HEK293 (cell line): ENCODE measurements around the gene EVA1C.

Experiments
- CTCF ChIA-PET: fragments of 350-600 bp; formaldehyde crosslinking; extraction: SDS; loops from one replicate; lab custom pipeline; 2021; ENCODE audit warnings: antibody characterized with exemption; lab: Yijun Ruan, JAX
- POLR2A ChIA-PET: fragments of 300-600 bp; formaldehyde crosslinking; extraction: SDS; loops from one replicate; lab custom pipeline; 2020; ENCODE audit warnings: antibody characterized with exemption, inconsistent platforms; lab: Yijun Ruan, JAX
- H3K27ac ChIP-seq: fragments of 200-500 bp; sonication (Bioruptor generic); 2 replicates; pipeline ENCODE4 v1.5.1; 2014; ENCODE audit warnings: low read depth, low read length, control low read depth, inconsistent platforms; ENCODE audit errors: extremely low read depth
- H3K36me3 ChIP-seq, 2 experiments: fragments of 200-500 bp in 1 of 2; sonication (Bioruptor generic) in 1 of 2; 1 replicate in 1 of 2; 2 replicates in 1 of 2; pipeline ENCODE4 v1.5.1; 2014 to 2017; ENCODE audit warnings: inconsistent platforms in 2 of 2, low read length in 2 of 2; ENCODE audit not compliant: control insufficient read depth in 2 of 2, insufficient read depth in 1 of 2
- H3K4me1 ChIP-seq: fragments of 200-500 bp; sonication (Bioruptor generic); 2 replicates; pipeline ENCODE4 v1.5.1; 2014; ENCODE audit warnings: mild to moderate bottlenecking, low read length, inconsistent platforms; ENCODE audit not compliant: control insufficient read depth, insufficient read depth
- H3K4me3 ChIP-seq: 2 replicates; pipeline ENCODE4 v1.5.1; 2011; ENCODE audit warnings: low read depth, mild to moderate bottlenecking, control low read depth, low read length, moderate library complexity
- H3K9me3 ChIP-seq: fragments of 200-500 bp; sonication (Bioruptor generic); 2 replicates; pipeline ENCODE4 v1.5.1; 2014; ENCODE audit warnings: low read depth, low read length, inconsistent platforms; ENCODE audit not compliant: control insufficient read depth, insufficient read depth
- GLIS1 ChIP-seq: fragments of 450-650 bp; formaldehyde crosslinking; IDR thresholded peaks from 2 replicates; pipeline ENCODE4 v1.5.1; 2016; ENCODE audit warnings: missing biosample characterization, missing genetic modification characterization
- IKZF3 ChIP-seq: fragments of 450-650 bp; IDR thresholded peaks from 2 replicates; pipeline ENCODE4 v1.5.0; 2018; ENCODE audit warnings: missing biosample characterization, mild to moderate bottlenecking, missing genetic modification characterization, moderate library complexity
- KLF16 ChIP-seq: fragments of 450-650 bp; formaldehyde crosslinking; IDR thresholded peaks from 2 replicates; pipeline ENCODE4 v1.5.1; 2017; ENCODE audit warnings: missing biosample characterization, missing genetic modification characterization
- REST ChIP-seq: fragments of 450-650 bp; formaldehyde crosslinking; IDR thresholded peaks from 2 replicates; pipeline ENCODE4 v1.5.1; 2016; ENCODE audit warnings: missing biosample characterization, missing genetic modification characterization
- ZNF132 ChIP-seq: fragments of 450-650 bp; formaldehyde crosslinking; IDR thresholded peaks from 2 replicates; pipeline ENCODE4 v1.5.1; 2017; ENCODE audit warnings: missing biosample characterization, missing genetic modification characterization, borderline replicate concordance
- ZNF184 ChIP-seq: fragments of 450-650 bp; IDR thresholded peaks from 2 replicates; pipeline ENCODE4 v1.5.1; 2018; ENCODE audit warnings: missing biosample characterization, mild to moderate bottlenecking, missing genetic modification characterization
- TF ChIP-seq, protein P1 (sequence below): fragments of 450-650 bp; formaldehyde crosslinking; IDR thresholded peaks from 2 replicates; pipeline ENCODE4 v1.5.1; 2016; ENCODE audit warnings: missing biosample characterization, missing genetic modification characterization
- TF ChIP-seq, protein P2 (sequence below): fragments of 450-650 bp; formaldehyde crosslinking; IDR thresholded peaks from 2 replicates; pipeline ENCODE4 v1.5.1; 2016; ENCODE audit warnings: missing biosample characterization, missing genetic modification characterization
- TF ChIP-seq, protein P3 (sequence below): fragments of 450-650 bp; formaldehyde crosslinking; IDR thresholded peaks from 2 replicates; pipeline ENCODE4 v1.5.1; 2016; ENCODE audit warnings: missing biosample characterization, missing genetic modification characterization

Gene EVA1C

GRCh38 chr21:32543975-32544374 lies 131.5 kb downstream of the EVA1C start (continued):
- TF ChIP-seq REST (tag by site-specific recombination) (no peak), KLF16 (tag by site-specific recombination) (no peak), IKZF3 (no peak), ZNF132 (tag by site-specific recombination) (no peak)
- TF ChIP-seq, protein P1, sequence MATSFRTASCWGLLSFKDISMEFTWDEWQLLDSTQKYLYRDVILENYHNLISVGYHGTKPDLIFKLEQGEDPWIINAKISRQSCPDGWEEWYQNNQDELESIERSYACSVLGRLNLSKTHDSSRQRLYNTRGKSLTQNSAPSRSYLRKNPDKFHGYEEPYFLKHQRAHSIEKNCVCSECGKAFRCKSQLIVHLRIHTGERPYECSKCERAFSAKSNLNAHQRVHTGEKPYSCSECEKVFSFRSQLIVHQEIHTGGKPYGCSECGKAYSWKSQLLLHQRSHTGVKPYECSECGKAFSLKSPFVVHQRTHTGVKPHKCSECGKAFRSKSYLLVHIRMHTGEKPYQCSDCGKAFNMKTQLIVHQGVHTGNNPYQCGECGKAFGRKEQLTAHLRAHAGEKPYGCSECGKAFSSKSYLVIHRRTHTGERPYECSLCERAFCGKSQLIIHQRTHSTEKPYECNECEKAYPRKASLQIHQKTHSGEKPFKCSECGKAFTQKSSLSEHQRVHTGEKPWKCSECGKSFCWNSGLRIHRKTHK (tag by site-specific recombination), result no peak

- TF ChIP-seq, protein P2, sequence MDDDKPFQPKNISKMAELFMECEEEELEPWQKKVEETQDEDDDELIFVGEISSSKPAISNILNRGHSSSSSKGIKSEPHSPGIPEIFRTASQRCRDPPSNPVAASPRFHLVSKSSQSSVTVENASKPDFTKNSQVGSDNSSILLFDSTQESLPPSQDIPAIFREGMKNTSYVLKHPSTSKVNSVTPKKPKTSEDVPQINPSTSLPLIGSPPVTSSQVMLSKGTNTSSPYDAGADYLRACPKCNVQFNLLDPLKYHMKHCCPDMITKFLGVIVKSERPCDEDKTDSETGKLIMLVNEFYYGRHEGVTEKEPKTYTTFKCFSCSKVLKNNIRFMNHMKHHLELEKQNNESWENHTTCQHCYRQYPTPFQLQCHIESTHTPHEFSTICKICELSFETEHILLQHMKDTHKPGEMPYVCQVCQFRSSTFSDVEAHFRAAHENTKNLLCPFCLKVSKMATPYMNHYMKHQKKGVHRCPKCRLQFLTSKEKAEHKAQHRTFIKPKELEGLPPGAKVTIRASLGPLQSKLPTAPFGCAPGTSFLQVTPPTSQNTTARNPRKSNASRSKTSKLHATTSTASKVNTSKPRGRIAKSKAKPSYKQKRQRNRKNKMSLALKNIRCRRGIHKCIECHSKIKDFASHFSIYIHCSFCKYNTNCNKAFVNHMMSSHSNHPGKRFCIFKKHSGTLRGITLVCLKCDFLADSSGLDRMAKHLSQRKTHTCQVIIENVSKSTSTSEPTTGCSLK (tag by site-specific recombination), result no peak
- peak; percentile 77; the same call in 1 of the 2 replicates for TF ChIP-seq ZNF184 (tag by site-specific recombination)
- H3K36me3 ChIP-seq, result no peaks in the 10 kb centered on the region
- ChIA-PET POLR2A (no interaction called here), CTCF (interaction anchor here (0.7 to 1.1 kb wide), 2 partner anchors 448 to 560 kb away, joined by 3 to 4 read pairs; no protein-coding TSS in a partner anchor)
- no peaks in the 10 kb centered on the region for H3K9me3 ChIP-seq
- H3K4me1 ChIP-seq, result no peaks in the 10 kb centered on the region
- no peak overlapping the region for H3K27ac ChIP-seq
- no peak overlapping the region for H3K4me3 ChIP-seq
Measured at GRCh38 chr21:32544697-32545096, 132.2 kb downstream of the EVA1C start.

- Histone ChIP-seq H3K36me3 (no peaks in the 10 kb centered on the region), H3K4me3 (no peak overlapping the region), H3K9me3 (no peaks in the 10 kb centered on the region), H3K27ac (no peak overlapping the region), H3K4me1 (no peaks in the 10 kb centered on the region)
- CTCF ChIA-PET, result interaction anchor here (0.7 kb wide), 1 partner anchor 128 kb away, joined by 3 read pairs; no protein-coding TSS in a partner anchor
- TF ChIP-seq, protein P3, sequence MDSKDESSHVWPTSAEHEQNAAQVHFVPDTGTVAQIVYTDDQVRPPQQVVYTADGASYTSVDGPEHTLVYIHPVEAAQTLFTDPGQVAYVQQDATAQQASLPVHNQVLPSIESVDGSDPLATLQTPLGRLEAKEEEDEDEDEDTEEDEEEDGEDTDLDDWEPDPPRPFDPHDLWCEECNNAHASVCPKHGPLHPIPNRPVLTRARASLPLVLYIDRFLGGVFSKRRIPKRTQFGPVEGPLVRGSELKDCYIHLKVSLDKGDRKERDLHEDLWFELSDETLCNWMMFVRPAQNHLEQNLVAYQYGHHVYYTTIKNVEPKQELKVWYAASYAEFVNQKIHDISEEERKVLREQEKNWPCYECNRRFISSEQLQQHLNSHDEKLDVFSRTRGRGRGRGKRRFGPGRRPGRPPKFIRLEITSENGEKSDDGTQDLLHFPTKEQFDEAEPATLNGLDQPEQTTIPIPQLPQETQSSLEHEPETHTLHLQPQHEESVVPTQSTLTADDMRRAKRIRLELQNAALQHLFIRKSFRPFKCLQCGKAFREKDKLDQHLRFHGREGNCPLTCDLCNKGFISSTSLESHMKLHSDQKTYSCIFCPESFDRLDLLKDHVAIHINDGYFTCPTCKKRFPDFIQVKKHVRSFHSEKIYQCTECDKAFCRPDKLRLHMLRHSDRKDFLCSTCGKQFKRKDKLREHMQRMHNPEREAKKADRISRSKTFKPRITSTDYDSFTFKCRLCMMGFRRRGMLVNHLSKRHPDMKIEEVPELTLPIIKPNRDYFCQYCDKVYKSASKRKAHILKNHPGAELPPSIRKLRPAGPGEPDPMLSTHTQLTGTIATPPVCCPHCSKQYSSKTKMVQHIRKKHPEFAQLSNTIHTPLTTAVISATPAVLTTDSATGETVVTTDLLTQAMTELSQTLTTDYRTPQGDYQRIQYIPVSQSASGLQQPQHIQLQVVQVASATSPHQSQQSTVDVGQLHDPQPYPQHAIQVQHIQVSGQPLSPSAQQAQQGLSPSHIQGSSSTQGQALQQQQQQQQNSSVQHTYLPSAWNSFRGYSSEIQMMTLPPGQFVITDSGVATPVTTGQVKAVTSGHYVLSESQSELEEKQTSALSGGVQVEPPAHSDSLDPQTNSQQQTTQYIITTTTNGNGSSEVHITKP (tag by site-specific recombination), result peak; percentile 86
- no peak for TF ChIP-seq GLIS1 (tag by site-specific recombination)
- POLR2A ChIA-PET, result no interaction called here
Measured at GRCh38 chr21:32545948-32546441, 133.5 kb downstream of the EVA1C start.
